Thymus (tissue), 2 donors: ENCODE results near the gene SURF6. TPM values are rescaled to one million over a fixed set of nuclear protein-coding genes. Genes with fewer than 3 reads are reported as not detected.

Source experiments
- polyA plus RNA-seq: library from polyadenylated mRNA; stranded (reverse); fragments of 200-250 nt; gene quantifications from one replicate; pipeline ENCODE4 v1.2.3, GENCODE V29; 2013
- total RNA-seq: library from RNA; stranded (reverse); fragments of 120-200 nt; gene quantifications from one replicate; pipeline ENCODE4 v1.2.4, GENCODE V29; 2013
- donor health status: healthy.

Gene SURF6
- total and polyA plus RNA-seq, 2 donors, result 13.6 to 17.2 TPM

Other genes starting within 250 kb of the SURF6 start
- gene RALGDS, start 214.9 kb downstream of the SURF6 start, total RNA-seq, result 25.9 TPM
- gene RALGDS, start 214.9 kb downstream of the SURF6 start, polyA plus RNA-seq, result 42.1 TPM
- 3.0 TPM for gene GBGT1, start 172.3 kb downstream of the SURF6 start, total RNA-seq
- gene GBGT1, start 172.3 kb downstream of the SURF6 start, polyA plus RNA-seq, result 5.3 TPM
- gene OBP2B, start 126.9 kb downstream of the SURF6 start, total RNA-seq, result not detected
- 0.09 TPM for gene OBP2B, start 126.9 kb downstream of the SURF6 start, polyA plus RNA-seq
- gene ABO, start 61.0 kb downstream of the SURF6 start, total RNA-seq, result 0.14 TPM
- 1.3 TPM for gene ABO, start 61.0 kb downstream of the SURF6 start, polyA plus RNA-seq
- gene MED22, start 11.9 kb upstream of the SURF6 start, total RNA-seq, result 13.1 TPM
- gene MED22, start 11.9 kb upstream of the SURF6 start, polyA plus RNA-seq, result 13.6 TPM
- gene RPL7A, start 12.0 kb upstream of the SURF6 start, total RNA-seq, result 2,397 TPM
- 3,092 TPM for gene RPL7A, start 12.0 kb upstream of the SURF6 start, polyA plus RNA-seq
- 31.9 TPM for gene SURF1, start 20.3 kb upstream of the SURF6 start, total RNA-seq
- gene SURF1, start 20.3 kb upstream of the SURF6 start, polyA plus RNA-seq, result 84.0 TPM
- gene SURF2, start 20.4 kb upstream of the SURF6 start, total RNA-seq, result 21.9 TPM
- gene SURF2, start 20.4 kb upstream of the SURF6 start, polyA plus RNA-seq, result 34.0 TPM
- 87.3 TPM for gene SURF4, start 39.9 kb upstream of the SURF6 start, total RNA-seq
- gene SURF4, start 39.9 kb upstream of the SURF6 start, polyA plus RNA-seq, result 52.0 TPM
- 0.94 TPM for gene STKLD1, start 40.2 kb upstream of the SURF6 start, total RNA-seq
- 1.5 TPM for gene STKLD1, start 40.2 kb upstream of the SURF6 start, polyA plus RNA-seq
- 20.4 TPM for gene REXO4, start 81.8 kb upstream of the SURF6 start, total RNA-seq
- 17.5 TPM for gene REXO4, start 81.8 kb upstream of the SURF6 start, polyA plus RNA-seq
- gene ADAMTS13, start 86.2 kb upstream of the SURF6 start, total RNA-seq, result 0.94 TPM
- gene ADAMTS13, start 86.2 kb upstream of the SURF6 start, polyA plus RNA-seq, result 11.8 TPM
- gene CACFD1, start 123.8 kb upstream of the SURF6 start, total RNA-seq, result 6.1 TPM
- 9.1 TPM for gene CACFD1, start 123.8 kb upstream of the SURF6 start, polyA plus RNA-seq
- 2.0 TPM for gene SLC2A6, start 142.9 kb upstream of the SURF6 start, total RNA-seq
- 5.5 TPM for gene SLC2A6, start 142.9 kb upstream of the SURF6 start, polyA plus RNA-seq
- 0.47 TPM for gene MYMK, start 188.8 kb upstream of the SURF6 start, total RNA-seq
- gene MYMK, start 188.8 kb upstream of the SURF6 start, polyA plus RNA-seq, result 0.39 TPM
- gene ADAMTSL2, start 198.5 kb upstream of the SURF6 start, total RNA-seq, result 1.7 TPM
- gene ADAMTSL2, start 198.5 kb upstream of the SURF6 start, polyA plus RNA-seq, result 0.68 TPM